ENCODE measurements around the gene SPTBN1. TPM values are rescaled to one million over a fixed set of nuclear protein-coding genes. Genes with fewer than 3 reads are reported as not detected.

SPTBN1 gene
- total and polyA plus RNA-seq, 3 experiments from 2014 or later = 38.4 to 49.2 (median 38.5) TPM

- H3K27me3 Mint-ChIP-seq = no peaks in the 10 kb centered on the region
- CTCF ChIA-PET = interaction anchor here (1.5 to 1.8 kb wide), 2 partner anchors 25 to 26 kb away, joined by 5 to 6 read pairs; no protein-coding TSS in a partner anchor
- H3K27me3 ChIP-seq (ENCODE audit: insufficient read depth, low read length, poor library complexity, severe bottlenecking) = no peaks in the 10 kb centered on the region
Measured at GRCh38 chr2:54549430-54549829, 93.3 kb downstream of the SPTBN1 start.

GRCh38 chr2:54549917-54550518 is 93.9 kb downstream of the SPTBN1 start:
- CTCF ChIA-PET = interaction anchor here (1.8 kb wide), 1 partner anchor 27 kb away, joined by 5 read pairs; no protein-coding TSS in a partner anchor
- H3K36me3 ChIP-seq (ENCODE audit: insufficient read depth, low read length) = no peaks in the 10 kb centered on the region
- Mint-ChIP-seq H3K4me3 (no peak overlapping the region), H3K4me1 (no peaks in the 10 kb centered on the region), H3K27ac (no peak overlapping the region), H3K36me3 (peaks cover 0 to 5% (median 0%) of the 10 kb centered on the region in 3 donors), H3K27me3 (no peaks in the 10 kb centered on the region), H3K9me3 (no peaks in the 10 kb centered on the region)
- H3K9me3 ChIP-seq (ENCODE audit: low read length) = no peaks in the 10 kb centered on the region
- H3K4me3 ChIP-seq (ENCODE audit: low read length) = no peak overlapping the region
- H3K27ac ChIP-seq (ENCODE audit: low read depth, low read length) = no peak overlapping the region
- no peaks in the 10 kb centered on the region for H3K27me3 ChIP-seq (ENCODE audit: insufficient read depth, low read length, poor library complexity, severe bottlenecking)
- POLR2A ChIA-PET = no interaction called here
- H3K4me1 ChIP-seq (ENCODE audit: insufficient read depth, low read length) = peaks cover 4% of the 10 kb centered on the region
- no peak for DNase-seq

More at GRCh38 chr2:54549430-54549829, 93.3 kb downstream of the SPTBN1 start:
- no peaks in the 10 kb centered on the region for H3K9me3 ChIP-seq (ENCODE audit: low read length)
- H3K27ac Mint-ChIP-seq = no peak overlapping the region
- H3K4me1 ChIP-seq (ENCODE audit: insufficient read depth, low read length) = peaks cover 4% of the 10 kb centered on the region
- no peak for DNase-seq
- H3K9me3 Mint-ChIP-seq = no peaks in the 10 kb centered on the region
- no peaks in the 10 kb centered on the region for H3K36me3 ChIP-seq (ENCODE audit: insufficient read depth, low read length)
- H3K27ac ChIP-seq (ENCODE audit: low read depth, low read length) = no peak overlapping the region
- H3K4me3 Mint-ChIP-seq = peak overlapping the region in 2 of 7 donors; percentile 19 to 23
- no peaks in the 10 kb centered on the region for H3K4me1 Mint-ChIP-seq
- peaks cover 0 to 5% (median 0%) of the 10 kb centered on the region in 3 donors for H3K36me3 Mint-ChIP-seq
- no peak overlapping the region for H3K4me3 ChIP-seq (ENCODE audit: low read length)
- POLR2A ChIA-PET = no interaction called here

DNA sequence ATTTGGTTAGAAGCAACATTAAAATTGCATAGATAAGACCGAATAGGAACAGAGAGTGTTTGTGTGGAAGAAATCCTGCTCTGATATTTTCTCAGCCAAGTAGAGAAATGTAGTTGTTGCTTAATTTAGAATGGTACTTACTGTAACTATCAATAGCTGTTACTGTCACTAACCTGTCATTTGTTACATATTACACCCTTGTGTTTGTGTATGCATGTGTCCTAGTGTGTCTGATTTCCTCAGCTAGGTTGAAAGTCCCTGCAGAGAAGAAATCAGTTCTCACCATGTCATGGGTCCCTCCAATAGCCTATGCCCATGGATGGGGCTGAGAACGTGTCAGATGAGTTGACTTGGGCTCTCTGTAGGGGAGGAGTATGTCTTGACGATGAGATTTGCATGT is 94.4 kb downstream of the SPTBN1 start:
- Mint-ChIP-seq H3K27me3 (no peaks in the 10 kb centered on the region), H3K27ac (no peak overlapping the region), H3K4me3 (no peak overlapping the region), H3K9me3 (no peaks in the 10 kb centered on the region), H3K4me1 (no peaks in the 10 kb centered on the region), H3K36me3 (peaks cover 0 to 5% (median 0%) of the 10 kb centered on the region in 3 donors)
- H3K36me3 ChIP-seq (ENCODE audit: insufficient read depth, low read length) = no peaks in the 10 kb centered on the region
- H3K27me3 ChIP-seq (ENCODE audit: insufficient read depth, low read length, poor library complexity, severe bottlenecking) = no peaks in the 10 kb centered on the region
- no peak overlapping the region for H3K4me3 ChIP-seq (ENCODE audit: low read length)
- ChIA-PET POLR2A (no interaction called here), CTCF (interaction anchor here (1.8 kb wide), 1 partner anchor 27 kb away, joined by 5 read pairs; no protein-coding TSS in a partner anchor)
- no peak overlapping the region for H3K27ac ChIP-seq (ENCODE audit: low read depth, low read length)
- H3K4me1 ChIP-seq (ENCODE audit: insufficient read depth, low read length) = peaks cover 4% of the 10 kb centered on the region
- DNase-seq = no peak
- no peaks in the 10 kb centered on the region for H3K9me3 ChIP-seq (ENCODE audit: low read length)

GRCh38 chr2:54551123-54551756 is 95.1 kb downstream of the SPTBN1 start:
- POLR2A ChIA-PET = no interaction called here

DNA sequence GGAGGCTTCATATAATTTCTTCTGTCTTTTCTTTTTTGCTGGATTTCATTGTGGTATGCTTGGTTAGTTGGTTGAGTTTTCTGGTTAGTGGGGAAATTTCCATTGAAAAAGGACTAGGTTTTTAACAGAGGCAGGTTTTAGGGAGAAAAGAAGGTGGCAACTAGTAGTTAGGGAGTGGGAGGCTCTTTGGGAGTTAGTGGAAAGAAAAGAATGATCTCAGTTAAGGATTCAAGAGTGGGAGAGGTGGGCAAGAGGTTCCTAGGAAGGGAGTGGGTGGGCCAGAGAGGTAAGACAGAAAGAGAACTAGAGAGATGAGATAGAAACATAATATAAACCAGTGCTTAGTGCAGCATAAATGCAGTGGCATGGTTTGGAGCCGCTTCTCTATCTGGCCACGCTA is 96.9 kb downstream of the SPTBN1 start:
- H3K27ac Mint-ChIP-seq = peak overlapping the region in 1 of 8 donors; percentile 5
- CTCF ChIA-PET = no interaction called here
- Histone ChIP-seq H3K27me3 (ENCODE audit: insufficient read depth, low read length, poor library complexity, severe bottlenecking) (no peaks in the 10 kb centered on the region), H3K27ac (ENCODE audit: low read depth, low read length) (no peak overlapping the region), H3K4me3 (ENCODE audit: low read length) (no peak overlapping the region), H3K36me3 (ENCODE audit: insufficient read depth, low read length) (no peaks in the 10 kb centered on the region), H3K4me1 (ENCODE audit: insufficient read depth, low read length) (peaks cover 14% of the 10 kb centered on the region), H3K9me3 (ENCODE audit: low read length) (no peaks in the 10 kb centered on the region)
- no peaks in the 10 kb centered on the region for H3K27me3 Mint-ChIP-seq
- peak overlapping the region in 1 of 7 donors; percentile 24 for H3K4me3 Mint-ChIP-seq
- POLR2A ChIA-PET = no interaction called here
- no peaks in the 10 kb centered on the region for H3K9me3 Mint-ChIP-seq
- peaks cover 10 to 16% (median 13%) of the 10 kb centered on the region in 3 donors for H3K4me1 Mint-ChIP-seq
- peaks cover 0 to 5% (median 0%) of the 10 kb centered on the region in 3 donors for H3K36me3 Mint-ChIP-seq
- no peak for DNase-seq

More at GRCh38 chr2:54551123-54551756, 95.1 kb downstream of the SPTBN1 start:
- H3K9me3 Mint-ChIP-seq = no peaks in the 10 kb centered on the region
- peaks cover 0 to 1% (median under 1%) of the 10 kb centered on the region in 3 donors for H3K4me1 Mint-ChIP-seq
- Histone ChIP-seq H3K9me3 (ENCODE audit: low read length) (no peaks in the 10 kb centered on the region), H3K27ac (ENCODE audit: low read depth, low read length) (no peak overlapping the region), H3K4me3 (ENCODE audit: low read length) (no peak overlapping the region), H3K36me3 (ENCODE audit: insufficient read depth, low read length) (no peaks in the 10 kb centered on the region), H3K4me1 (ENCODE audit: insufficient read depth, low read length) (peaks cover 4% of the 10 kb centered on the region), H3K27me3 (ENCODE audit: insufficient read depth, low read length, poor library complexity, severe bottlenecking) (no peaks in the 10 kb centered on the region)
- no peak overlapping the region for H3K4me3 Mint-ChIP-seq
- no peaks in the 10 kb centered on the region for H3K27me3 Mint-ChIP-seq
- CTCF ChIA-PET = interaction anchor here (1.8 kb wide), 1 partner anchor 28 kb away, joined by 5 read pairs; no protein-coding TSS in a partner anchor
- no peak for DNase-seq
- no peak overlapping the region for H3K27ac Mint-ChIP-seq
- H3K36me3 Mint-ChIP-seq = peaks cover 0 to 5% (median 0%) of the 10 kb centered on the region in 3 donors

GRCh38 chr2:54553775-54554174 is 97.6 kb downstream of the SPTBN1 start:
- peak overlapping the region in 1 of 8 donors; percentile 36 for H3K27ac Mint-ChIP-seq
- DNase-seq = no peak
- no peaks in the 10 kb centered on the region for H3K9me3 Mint-ChIP-seq
- no peaks in the 10 kb centered on the region for H3K27me3 Mint-ChIP-seq
- H3K4me1 ChIP-seq (ENCODE audit: insufficient read depth, low read length) = peaks cover 14% of the 10 kb centered on the region
- POLR2A ChIA-PET = no interaction called here
- no peaks in the 10 kb centered on the region for H3K9me3 ChIP-seq (ENCODE audit: low read length)
- H3K4me3 ChIP-seq (ENCODE audit: low read length) = no peak overlapping the region
- CTCF ChIA-PET = no interaction called here
- H3K4me3 Mint-ChIP-seq = peak overlapping the region in 1 of 7 donors; percentile 4
- H3K27me3 ChIP-seq (ENCODE audit: insufficient read depth, low read length, poor library complexity, severe bottlenecking) = no peaks in the 10 kb centered on the region
- H3K36me3 Mint-ChIP-seq = peaks cover 0 to 7% (median 5%) of the 10 kb centered on the region in 3 donors
- no peaks in the 10 kb centered on the region for H3K36me3 ChIP-seq (ENCODE audit: insufficient read depth, low read length)
- H3K4me1 Mint-ChIP-seq = peaks cover 10 to 16% (median 13%) of the 10 kb centered on the region in 3 donors
- no peak overlapping the region for H3K27ac ChIP-seq (ENCODE audit: low read depth, low read length)

GRCh38 chr2:54555318-54555837 is 99.3 kb downstream of the SPTBN1 start:
- POLR2A ChIA-PET = no interaction called here
- no peaks in the 10 kb centered on the region for H3K27me3 Mint-ChIP-seq
- CTCF ChIA-PET = interaction anchor here (1.4 kb wide), 1 partner anchor 149 kb away, joined by 3 read pairs; no protein-coding TSS in a partner anchor

More at GRCh38 chr2:54555318-54555837, 99.3 kb downstream of the SPTBN1 start:
- Mint-ChIP-seq H3K27ac (peak overlapping the region in 5 of 8 donors; percentile 0 to 43 (median 17)), H3K4me3 (peak overlapping the region in 2 of 7 donors; percentile 43 to 100), H3K9me3 (no peaks in the 10 kb centered on the region), H3K36me3 (peaks cover 0 to 22% (median 3%) of the 10 kb centered on the region in 3 donors), H3K4me1 (peaks cover 13 to 17% (median 13%) of the 10 kb centered on the region in 3 donors)
- Histone ChIP-seq H3K27ac (ENCODE audit: low read depth, low read length) (no peak overlapping the region), H3K27me3 (ENCODE audit: insufficient read depth, low read length, poor library complexity, severe bottlenecking) (no peaks in the 10 kb centered on the region), H3K36me3 (ENCODE audit: insufficient read depth, low read length) (no peaks in the 10 kb centered on the region), H3K4me3 (ENCODE audit: low read length) (no peak overlapping the region), H3K9me3 (ENCODE audit: low read length) (no peaks in the 10 kb centered on the region), H3K4me1 (ENCODE audit: insufficient read depth, low read length) (peaks cover 14% of the 10 kb centered on the region)
- no peak for DNase-seq
